Transverse colon (tissue), 4 donors: ENCODE results near the gene KPNA2.
"Not testable (repeated sequence)": the region's sequence is repeated elsewhere in the genome, so short reads cannot be mapped to it uniquely, and the experiment has no call there.

ENCODE experiments used
- POLR2AphosphoS5 ChIP-seq, 3 donors: sonication (generic); formaldehyde crosslinking; IDR thresholded peaks; one replicate each; pipeline ENCODE4 v1.6.1; 2016; ENCODE audit warnings: antibody characterized with exemption in 3 of 3
- TF ChIP-seq, protein P1 (sequence below), 5 experiments: fragments of 200-600 bp in 3 of 5; fragments of 450-650 bp in 2 of 5; sonication (generic) in 3 of 5; IDR thresholded peaks; 1 replicate in 2 of 5; 2 replicates in 3 of 5; pipeline ENCODE4 v1.5.1; 2016 to 2017; ENCODE audit warnings: antibody characterized with exemption in 5 of 5, inconsistent platforms in 3 of 5, mild to moderate bottlenecking in 2 of 5, moderate library complexity in 1 of 5

DNA sequence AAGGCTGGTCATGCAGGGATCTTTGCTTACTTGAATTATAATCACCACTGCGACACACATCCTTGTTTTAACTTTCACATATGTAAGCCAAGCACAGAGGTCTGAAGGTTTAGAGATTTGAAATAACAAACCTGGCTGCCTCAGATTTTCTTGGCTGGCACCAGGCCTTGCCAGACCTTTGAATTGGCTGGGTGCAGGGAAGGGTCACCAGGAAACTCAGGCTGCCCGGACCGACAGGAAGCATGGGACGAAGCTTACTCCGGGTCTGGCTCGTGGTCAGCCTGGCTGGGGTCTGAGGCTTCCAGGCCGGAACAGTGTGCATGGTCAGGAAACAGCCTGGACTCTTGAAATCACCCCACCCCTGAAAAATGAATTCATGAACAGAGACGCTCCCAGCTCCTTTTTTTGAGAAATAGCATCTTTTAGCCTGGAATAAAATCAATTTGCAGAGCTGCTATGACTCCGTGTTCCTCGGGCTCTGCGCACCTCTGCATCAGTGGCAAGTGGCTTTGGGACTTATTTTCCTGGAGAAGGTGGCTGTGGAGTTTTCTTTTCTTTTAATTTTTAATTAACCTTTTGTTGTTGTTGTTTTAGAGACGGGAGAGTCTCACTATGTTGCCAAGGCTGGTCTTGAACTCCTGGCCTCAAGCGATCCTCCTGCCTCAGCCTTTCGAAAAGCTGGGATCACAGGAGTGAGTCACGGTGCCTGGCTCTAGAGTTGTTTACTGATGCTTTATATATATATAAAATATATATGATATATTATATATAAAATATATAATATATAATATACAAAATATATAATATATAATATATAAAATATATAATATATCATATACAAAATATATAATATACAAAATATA, 35.3 kb downstream of the KPNA2 start:
- TF ChIP-seq, protein P1, sequence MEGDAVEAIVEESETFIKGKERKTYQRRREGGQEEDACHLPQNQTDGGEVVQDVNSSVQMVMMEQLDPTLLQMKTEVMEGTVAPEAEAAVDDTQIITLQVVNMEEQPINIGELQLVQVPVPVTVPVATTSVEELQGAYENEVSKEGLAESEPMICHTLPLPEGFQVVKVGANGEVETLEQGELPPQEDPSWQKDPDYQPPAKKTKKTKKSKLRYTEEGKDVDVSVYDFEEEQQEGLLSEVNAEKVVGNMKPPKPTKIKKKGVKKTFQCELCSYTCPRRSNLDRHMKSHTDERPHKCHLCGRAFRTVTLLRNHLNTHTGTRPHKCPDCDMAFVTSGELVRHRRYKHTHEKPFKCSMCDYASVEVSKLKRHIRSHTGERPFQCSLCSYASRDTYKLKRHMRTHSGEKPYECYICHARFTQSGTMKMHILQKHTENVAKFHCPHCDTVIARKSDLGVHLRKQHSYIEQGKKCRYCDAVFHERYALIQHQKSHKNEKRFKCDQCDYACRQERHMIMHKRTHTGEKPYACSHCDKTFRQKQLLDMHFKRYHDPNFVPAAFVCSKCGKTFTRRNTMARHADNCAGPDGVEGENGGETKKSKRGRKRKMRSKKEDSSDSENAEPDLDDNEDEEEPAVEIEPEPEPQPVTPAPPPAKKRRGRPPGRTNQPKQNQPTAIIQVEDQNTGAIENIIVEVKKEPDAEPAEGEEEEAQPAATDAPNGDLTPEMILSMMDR (IDR thresholded peaks at IDR 0.05) = not testable (repeated sequence)
- TF ChIP-seq POLR2AphosphoS5 (IDR thresholded peaks at IDR 0.05) = not testable (repeated sequence)
